Vagina (tissue), 2 donors: ENCODE data around the gene DMD. TPM values are rescaled to one million over a fixed set of nuclear protein-coding genes. Genes with fewer than 3 reads are reported as not detected.

Experiments
- DNase-seq, 2 donors: peaks; one replicate each; pipeline ENCODE4 v3.0.0-alpha.2; 2017; ENCODE audit errors: extremely low spot score in 2 of 2
- H3K27ac ChIP-seq: fragments of 200-600 bp; sonication (generic); one replicate; pipeline ENCODE4 v1.5.1; 2019
- H3K27me3 ChIP-seq: fragments of 200-600 bp; sonication (generic); one replicate; pipeline ENCODE4 v1.5.1; 2019
- H3K36me3 ChIP-seq, 2 donors: fragments of 200-600 bp; sonication (generic); one replicate each; pipeline ENCODE4 v1.5.1; 2017 to 2019
- H3K4me1 ChIP-seq: fragments of 200-600 bp; sonication (generic); one replicate; pipeline ENCODE4 v1.5.1; 2019
- H3K4me3 ChIP-seq, 2 donors: fragments of 200-600 bp; sonication (generic); 1 replicate in 1 of 2; 2 replicates in 1 of 2; pipeline ENCODE4 v1.5.1; 2016 to 2019
- H3K9me3 ChIP-seq: fragments of 200-600 bp; sonication (generic); one replicate; pipeline ENCODE4 v1.5.1; 2019
- CTCF ChIP-seq, 3 experiments: fragments of 450-650 bp in 2 of 3; fragments of 200-600 bp in 1 of 3; sonication (generic) in 1 of 3; IDR thresholded peaks; one replicate each; pipeline ENCODE4 v1.5.1; 2017 to 2019; ENCODE audit warnings: antibody characterized with exemption in 3 of 3, mild to moderate bottlenecking in 2 of 3, moderate library complexity in 2 of 3
- POLR2A ChIP-seq, 2 donors: fragments of 450-650 bp; IDR thresholded peaks; one replicate each; pipeline ENCODE4 v1.6.1; 2017; ENCODE audit warnings: antibody characterized with exemption in 2 of 2, mild to moderate bottlenecking in 2 of 2, moderate library complexity in 2 of 2
- POLR2AphosphoS5 ChIP-seq, 2 donors: sonication (generic); formaldehyde crosslinking; IDR thresholded peaks; one replicate each; pipeline ENCODE4 v1.9.0; 2017; ENCODE audit warnings: antibody characterized with exemption in 2 of 2, mild to moderate bottlenecking in 2 of 2, low read depth in 1 of 2; ENCODE audit not compliant: insufficient read depth in 1 of 2
- intact Hi-C: fragments of 100-400 bp; cut with DNase I; formaldehyde crosslinking; loops from one replicate; pipeline ENCODE4 v1.15.1; 2023
- total RNA-seq: library from RNA; depleted of rRNA; stranded (reverse); fragments of >200 nt; gene quantifications from one replicate; pipeline ENCODE4 v1.2.3, GENCODE V29; 2016

The DMD gene
- total RNA-seq, 1 donor from 2014 or later = 25.8 TPM

- Histone ChIP-seq H3K9me3 (no peaks in the 10 kb centered on the region), H3K27ac (no peak overlapping the region), H3K4me1 (no peaks in the 10 kb centered on the region), H3K27me3 (no peaks in the 10 kb centered on the region), H3K36me3 (no peaks in the 10 kb centered on the region), H3K4me3 (no peak overlapping the region)
- TF ChIP-seq POLR2AphosphoS5 (IDR thresholded peaks at IDR 0.05; ENCODE audit: insufficient read depth in 1 of 2, low read depth in 1 of 2) = no peak
- no peak for TF ChIP-seq CTCF (IDR thresholded peaks at IDR 0.05)
- TF ChIP-seq POLR2A (IDR thresholded peaks at IDR 0.05) = no peak
- DNase-seq = no peak
- intact Hi-C loops = no loop called here
Measured at GRCh38 chrX:32839781-32840180, 371.6 kb downstream of the DMD start.

GRCh38 chrX:32825009-32825408 is 386.3 kb downstream of the DMD start:
- intact Hi-C loops = no loop called here
- no peaks in the 10 kb centered on the region for H3K36me3 ChIP-seq
- H3K27me3 ChIP-seq = no peaks in the 10 kb centered on the region
- H3K4me3 ChIP-seq = no peak overlapping the region
- no peaks in the 10 kb centered on the region for H3K9me3 ChIP-seq
- no peak overlapping the region for H3K27ac ChIP-seq
- no peaks in the 10 kb centered on the region for H3K4me1 ChIP-seq
- DNase-seq = no peak
- TF ChIP-seq POLR2AphosphoS5 (IDR thresholded peaks at IDR 0.05; ENCODE audit: insufficient read depth in 1 of 2, low read depth in 1 of 2) = no peak
- no peak for TF ChIP-seq CTCF (IDR thresholded peaks at IDR 0.05)
- no peak for TF ChIP-seq POLR2A (IDR thresholded peaks at IDR 0.05)

GRCh38 chrX:32804034-32804433 is 407.3 kb downstream of the DMD start:
- Histone ChIP-seq H3K27ac (no peak overlapping the region), H3K36me3 (no peaks in the 10 kb centered on the region), H3K27me3 (no peaks in the 10 kb centered on the region), H3K9me3 (no peaks in the 10 kb centered on the region), H3K4me3 (no peak overlapping the region), H3K4me1 (no peaks in the 10 kb centered on the region)
- intact Hi-C loops = no loop called here
- DNase-seq = no peak
- no peak for TF ChIP-seq CTCF (IDR thresholded peaks at IDR 0.05)
- TF ChIP-seq POLR2A (IDR thresholded peaks at IDR 0.05) = no peak
- no peak for TF ChIP-seq POLR2AphosphoS5 (IDR thresholded peaks at IDR 0.05; ENCODE audit: insufficient read depth in 1 of 2, low read depth in 1 of 2)

- Histone ChIP-seq H3K36me3 (no peaks in the 10 kb centered on the region), H3K4me1 (no peaks in the 10 kb centered on the region), H3K4me3 (no peak overlapping the region), H3K9me3 (no peaks in the 10 kb centered on the region), H3K27me3 (no peaks in the 10 kb centered on the region), H3K27ac (no peak overlapping the region)
- intact Hi-C loops = no loop called here
- DNase-seq = no peak
- TF ChIP-seq POLR2AphosphoS5 (IDR thresholded peaks at IDR 0.05; ENCODE audit: insufficient read depth in 1 of 2, low read depth in 1 of 2) (no peak), POLR2A (IDR thresholded peaks at IDR 0.05) (no peak), CTCF (IDR thresholded peaks at IDR 0.05) (no peak)
Measured at GRCh38 chrX:32798990-32799389, 412.4 kb downstream of the DMD start.

GRCh38 chrX:32788936-32789335 is 422.4 kb downstream of the DMD start:
- Histone ChIP-seq H3K4me3 (no peak overlapping the region), H3K4me1 (no peaks in the 10 kb centered on the region), H3K27ac (no peak overlapping the region), H3K9me3 (no peaks in the 10 kb centered on the region), H3K36me3 (no peaks in the 10 kb centered on the region), H3K27me3 (no peaks in the 10 kb centered on the region)
- TF ChIP-seq CTCF (IDR thresholded peaks at IDR 0.05) (no peak), POLR2AphosphoS5 (IDR thresholded peaks at IDR 0.05; ENCODE audit: insufficient read depth in 1 of 2, low read depth in 1 of 2) (no peak), POLR2A (IDR thresholded peaks at IDR 0.05) (no peak)
- intact Hi-C loops = no loop called here
- no peak for DNase-seq
